HAP-1 (cell line): ENCODE measurements around the gene APOBEC3A.
A peak's percentile ranks its signal among the peaks of the same experiment; 100 is the strongest.
"Not testable (repeated sequence)": the region's sequence is repeated elsewhere in the genome, so short reads cannot be mapped to it uniquely, and the experiment has no call there.

ENCODE experiments used
- DNase-seq, 2 experiments: peaks; one replicate each; pipeline ENCODE4 v3.0.0-alpha.2; 2016 to 2020; ENCODE audit warnings: low spot score in 2 of 2
- H3K27me3 ChIP-seq: fragments of 250-450 bp; sonication (Bioruptor Pico); 2 replicates; pipeline ENCODE4 v1.5.1; 2020; ENCODE audit warnings: low read depth, mild to moderate bottlenecking, moderate library complexity
- H3K36me3 ChIP-seq: fragments of 250-450 bp; sonication (Bioruptor Pico); replicated peaks from 2 replicates; pipeline ENCODE4 v1.5.1; 2020; ENCODE audit warnings: mild to moderate bottlenecking
- H3K4me1 ChIP-seq: fragments of 250-450 bp; sonication (Bioruptor Pico); 2 replicates; pipeline ENCODE4 v1.5.1; 2020; ENCODE audit warnings: mild to moderate bottlenecking
- H3K4me3 ChIP-seq: fragments of 250-450 bp; sonication (Bioruptor Pico); 2 replicates; pipeline ENCODE4 v1.5.1; 2020; ENCODE audit warnings: mild to moderate bottlenecking, moderate library complexity
- H3K9me3 ChIP-seq: fragments of 250-450 bp; sonication (Bioruptor Pico); 2 replicates; pipeline ENCODE4 v1.5.1; 2020; ENCODE audit warnings: mild to moderate bottlenecking, moderate library complexity
- in situ Hi-C: fragments of 300-500 bp; cut with MboI; formaldehyde crosslinking; loops from 3 replicates; pipeline ENCODE4 v1.14.3; 2020; ENCODE audit warnings: low sequenced_read_pairs, inconsistent platforms, mixed read lengths

Gene APOBEC3A

DNA sequence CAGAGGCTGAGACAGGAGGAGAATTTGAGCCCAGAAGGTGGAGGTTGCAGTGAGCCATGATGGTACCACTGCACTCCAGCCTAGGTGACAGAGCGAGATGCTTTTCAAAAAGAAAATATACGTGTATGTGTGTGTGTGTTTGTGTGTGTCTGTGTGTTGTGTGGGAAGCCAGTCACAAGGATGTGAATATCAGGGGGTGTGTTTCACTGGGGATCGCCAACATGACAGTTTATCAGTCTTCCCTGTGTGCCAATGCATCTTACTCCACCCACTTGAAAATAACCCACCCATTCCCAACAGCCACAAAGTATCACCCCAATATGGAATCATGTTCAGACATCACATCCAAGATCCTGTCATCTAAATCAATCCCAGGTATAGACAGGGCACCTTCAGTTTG lies 14.4 kb downstream of the APOBEC3A start:
- H3K27me3 ChIP-seq, result peaks cover 32% of the 10 kb centered on the region
- no peaks in the 10 kb centered on the region for H3K4me1 ChIP-seq
- in situ Hi-C loops, result no loop called here
- no peak overlapping the region for H3K4me3 ChIP-seq
- no peaks in the 10 kb centered on the region for H3K9me3 ChIP-seq
- H3K36me3 ChIP-seq, result no peaks in the 10 kb centered on the region
- no peak for DNase-seq

DNA sequence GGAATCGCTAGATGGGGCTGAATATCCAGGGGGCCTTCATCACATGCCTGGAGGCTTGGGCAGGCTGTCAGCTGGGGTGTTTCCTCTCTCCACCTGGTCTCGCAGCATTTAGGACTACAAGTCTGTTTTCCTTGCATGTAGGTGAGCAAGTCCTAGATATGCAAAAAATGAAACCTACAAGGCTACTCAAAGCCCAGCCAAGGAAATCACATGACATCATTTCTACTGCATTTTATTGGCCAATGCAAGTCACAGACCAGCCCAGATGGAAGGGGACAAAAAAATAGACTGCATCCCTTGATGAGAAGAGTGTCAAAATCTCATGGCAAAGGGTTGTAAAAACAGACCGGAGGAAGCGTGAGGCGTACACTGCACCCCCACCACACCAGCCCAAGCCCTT lies 15.1 kb downstream of the APOBEC3A start:
- no peak for DNase-seq
- in situ Hi-C loops, result no loop called here
- Histone ChIP-seq H3K27me3 (peaks cover 32% of the 10 kb centered on the region), H3K9me3 (no peaks in the 10 kb centered on the region), H3K36me3 (no peaks in the 10 kb centered on the region), H3K4me3 (no peak overlapping the region), H3K4me1 (no peaks in the 10 kb centered on the region)

DNA sequence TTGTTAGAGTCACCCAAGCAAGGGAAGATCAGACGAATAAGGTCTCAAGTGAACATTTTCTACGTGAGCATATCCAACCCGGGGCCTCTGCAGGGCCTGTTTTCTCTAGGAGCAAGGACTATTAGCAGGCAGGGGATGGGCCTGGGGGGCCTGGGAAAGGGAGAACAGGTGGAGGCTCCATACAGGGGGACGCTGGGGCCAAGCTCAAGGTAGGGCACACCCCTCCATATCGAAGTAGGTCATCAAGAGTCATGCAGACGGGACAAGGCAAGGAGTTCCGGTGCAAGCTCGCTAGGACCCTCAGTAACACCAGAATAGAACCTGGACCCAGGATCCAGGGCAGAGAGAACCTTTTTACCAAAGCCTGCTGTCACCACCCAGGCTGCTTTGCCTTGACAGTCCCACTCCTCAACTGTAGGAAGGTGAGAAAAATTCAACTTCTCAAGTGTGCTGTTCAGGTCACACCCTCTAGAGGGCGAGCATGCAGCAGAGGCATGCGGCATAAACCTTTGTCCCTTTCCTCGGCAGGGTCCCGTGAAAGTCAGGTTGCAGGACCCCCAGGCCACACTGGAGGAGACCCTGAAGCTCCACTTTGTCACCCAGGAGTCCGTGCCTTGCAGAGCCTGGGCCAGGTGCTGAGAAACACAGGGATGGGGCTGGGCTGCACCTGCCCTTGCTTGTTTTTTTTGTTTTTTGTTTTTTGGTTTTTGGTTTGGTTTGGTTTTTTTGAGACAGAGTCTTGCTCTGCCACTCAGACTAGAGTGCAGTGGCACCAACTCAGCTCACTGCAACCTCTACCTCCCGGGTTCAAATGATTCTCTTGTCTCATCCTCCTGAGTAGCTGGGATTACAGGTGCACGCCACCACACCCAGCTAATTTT lies 16.1 kb downstream of the APOBEC3A start:
- Histone ChIP-seq H3K4me3 (no peak overlapping the region), H3K9me3 (no peaks in the 10 kb centered on the region), H3K27me3 (peaks cover 24% of the 10 kb centered on the region), H3K4me1 (no peaks in the 10 kb centered on the region), H3K36me3 (no peaks in the 10 kb centered on the region)
- in situ Hi-C loops, result no loop called here
- peak; percentile 51 to 72 for DNase-seq

DNA sequence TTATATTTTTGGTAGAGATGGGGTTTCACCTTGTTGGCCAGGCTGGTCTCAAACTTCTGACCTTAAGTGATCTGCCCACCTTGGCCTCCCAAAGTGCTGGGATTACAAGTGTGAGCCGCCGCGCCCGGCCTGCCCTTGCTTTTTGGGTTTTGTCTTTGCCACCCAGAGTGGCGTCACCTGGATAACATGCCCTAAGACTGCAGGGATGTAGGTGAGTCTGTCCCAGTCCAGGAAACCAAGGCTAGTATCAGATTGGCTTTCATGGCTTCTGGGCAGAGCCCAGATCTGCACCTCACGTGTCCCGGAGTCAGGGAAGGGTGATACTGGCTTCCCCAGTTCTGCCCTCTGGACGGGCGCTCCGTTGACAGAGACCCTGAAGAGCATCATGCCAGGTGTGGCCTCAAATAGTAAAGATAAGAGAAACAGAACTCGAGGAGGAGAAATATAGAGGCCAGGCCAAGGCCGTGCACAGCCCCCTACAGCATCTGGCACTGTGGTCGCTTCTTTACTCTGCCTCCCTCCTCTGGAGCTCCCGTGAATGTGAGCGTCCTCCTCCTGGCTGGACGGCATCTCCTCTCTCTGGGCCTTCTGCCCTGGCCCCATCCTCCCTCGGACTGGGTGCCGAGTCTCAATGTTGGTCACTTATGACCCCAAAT lies 16.9 kb downstream of the APOBEC3A start:
- H3K27me3 ChIP-seq, result peaks cover 18% of the 10 kb centered on the region
- H3K36me3 ChIP-seq, result no peaks in the 10 kb centered on the region
- no peaks in the 10 kb centered on the region for H3K4me1 ChIP-seq
- DNase-seq, result no peak
- no peak overlapping the region for H3K4me3 ChIP-seq
- in situ Hi-C loops, result no loop called here
- no peaks in the 10 kb centered on the region for H3K9me3 ChIP-seq

DNA sequence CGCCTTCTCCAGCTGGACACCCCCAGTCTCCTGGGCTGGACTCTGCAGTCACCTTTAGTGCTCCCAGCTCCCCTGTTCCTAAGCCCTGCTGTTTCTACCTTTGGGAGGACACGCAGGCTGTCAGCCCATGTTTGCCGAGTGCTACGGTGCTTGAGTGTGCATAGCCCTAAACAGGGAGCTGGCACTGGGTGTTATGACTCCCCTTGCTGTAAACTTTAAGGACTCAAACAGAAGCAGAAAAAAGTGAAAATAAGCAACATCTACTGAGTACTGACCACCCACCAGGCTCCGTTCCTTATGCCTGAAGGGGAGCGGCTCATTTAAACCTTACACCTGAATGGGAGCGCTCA lies 17.4 kb downstream of the APOBEC3A start:
- no peak for DNase-seq
- H3K27me3 ChIP-seq, result peaks cover 18% of the 10 kb centered on the region
- H3K4me1 ChIP-seq, result no peaks in the 10 kb centered on the region
- in situ Hi-C loops, result no loop called here
- H3K36me3 ChIP-seq, result no peaks in the 10 kb centered on the region
- no peaks in the 10 kb centered on the region for H3K9me3 ChIP-seq
- H3K4me3 ChIP-seq, result no peak overlapping the region

DNA sequence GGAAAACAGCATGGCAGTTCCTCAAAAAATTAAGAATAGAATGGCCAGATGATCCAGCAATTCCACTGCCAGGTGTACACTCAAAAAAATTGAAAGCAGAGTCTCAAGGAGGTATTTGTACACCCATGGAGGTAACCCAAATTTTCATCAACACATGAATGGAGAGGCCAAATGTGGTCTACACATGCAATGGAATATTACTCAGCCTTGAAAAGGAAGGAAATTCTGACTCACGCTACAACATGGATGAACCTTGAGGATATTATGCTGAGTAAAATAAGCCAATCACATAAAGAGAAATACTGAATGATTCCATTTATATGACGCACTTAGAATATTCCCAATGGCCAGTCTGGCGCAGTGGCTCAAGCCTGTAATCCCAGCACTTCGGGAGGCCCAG lies 19.9 kb downstream of the APOBEC3A start:
- DNase-seq, H3K4me1 ChIP-seq, H3K9me3 ChIP-seq, H3K4me3 ChIP-seq, H3K36me3 ChIP-seq, in situ Hi-C loops, H3K27me3 ChIP-seq: not testable (repeated sequence)

DNA sequence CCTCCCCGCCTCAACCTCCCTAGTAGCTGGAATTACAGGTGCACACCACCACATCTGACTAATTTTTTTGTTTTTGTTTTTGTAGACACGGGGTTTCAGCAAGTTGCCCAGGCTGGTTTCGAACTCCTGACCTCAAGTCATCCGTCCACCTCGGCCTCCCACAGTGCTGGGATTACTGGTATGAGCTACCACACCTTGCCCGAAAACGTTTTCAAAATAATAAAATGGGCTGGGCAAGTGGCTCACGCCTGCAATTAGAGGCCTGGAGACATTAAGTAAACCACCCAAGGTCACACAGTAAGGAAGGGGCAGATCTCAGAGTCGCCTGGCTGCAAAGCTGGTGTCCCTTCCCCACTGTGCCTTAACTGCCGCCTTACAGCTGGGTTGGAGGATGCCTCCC lies 23.2 kb downstream of the APOBEC3A start:
- H3K9me3 ChIP-seq, DNase-seq, H3K27me3 ChIP-seq, H3K4me3 ChIP-seq, in situ Hi-C loops, H3K4me1 ChIP-seq, H3K36me3 ChIP-seq: not testable (repeated sequence)

DNA sequence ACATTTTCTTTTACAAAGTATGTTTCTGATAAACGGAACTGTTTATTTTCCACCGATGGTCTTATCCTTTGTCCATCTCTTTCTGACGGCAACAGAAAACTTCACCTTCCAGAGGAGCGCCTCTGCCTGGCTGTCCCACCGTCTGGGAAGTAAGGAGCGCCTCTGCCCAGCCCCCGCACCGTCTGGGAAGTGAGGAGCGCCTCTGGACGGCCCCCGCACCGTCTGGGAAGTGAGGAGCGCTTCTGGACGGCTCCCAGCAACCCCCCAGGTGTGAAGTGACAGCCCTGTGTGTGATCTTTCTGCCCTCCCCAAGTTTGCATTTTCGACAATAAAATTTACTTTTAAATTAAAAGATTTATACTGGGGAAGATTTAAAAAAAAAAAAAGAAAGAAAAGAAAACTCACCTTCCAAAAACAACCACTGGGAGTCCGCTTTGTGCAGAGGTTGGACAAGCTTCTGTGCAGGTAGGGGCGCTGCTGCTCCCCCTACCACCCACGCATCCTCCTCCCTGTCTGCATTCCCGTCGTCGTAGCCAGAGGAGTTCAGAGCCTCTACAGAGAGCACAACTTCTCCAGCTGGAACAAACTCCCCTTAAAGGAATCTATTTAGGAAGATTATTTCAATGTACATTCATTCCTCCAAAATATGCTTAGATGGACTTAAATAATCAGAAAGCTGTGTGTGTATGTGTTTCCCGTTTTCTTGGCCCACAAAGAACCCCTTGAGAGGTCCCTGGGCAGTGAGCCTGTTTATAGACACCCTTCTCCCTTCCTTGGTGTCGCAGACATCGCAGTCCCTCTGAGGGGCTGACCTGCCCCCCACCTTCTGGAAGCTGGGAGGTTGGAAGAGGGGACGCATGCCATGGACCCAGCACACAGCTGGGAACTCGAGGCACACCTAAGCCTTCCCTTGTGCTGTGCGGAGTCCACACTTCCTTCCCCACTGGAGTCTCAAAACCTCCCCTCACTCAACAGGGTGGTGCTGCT lies 23.9 kb downstream of the APOBEC3A start:
- Histone ChIP-seq H3K27me3 (no peaks in the 10 kb centered on the region), H3K4me1 (no peaks in the 10 kb centered on the region), H3K4me3 (no peak overlapping the region), H3K9me3 (no peaks in the 10 kb centered on the region), H3K36me3 (no peaks in the 10 kb centered on the region)
- no peak for DNase-seq
- in situ Hi-C loops, result no loop called here

DNA sequence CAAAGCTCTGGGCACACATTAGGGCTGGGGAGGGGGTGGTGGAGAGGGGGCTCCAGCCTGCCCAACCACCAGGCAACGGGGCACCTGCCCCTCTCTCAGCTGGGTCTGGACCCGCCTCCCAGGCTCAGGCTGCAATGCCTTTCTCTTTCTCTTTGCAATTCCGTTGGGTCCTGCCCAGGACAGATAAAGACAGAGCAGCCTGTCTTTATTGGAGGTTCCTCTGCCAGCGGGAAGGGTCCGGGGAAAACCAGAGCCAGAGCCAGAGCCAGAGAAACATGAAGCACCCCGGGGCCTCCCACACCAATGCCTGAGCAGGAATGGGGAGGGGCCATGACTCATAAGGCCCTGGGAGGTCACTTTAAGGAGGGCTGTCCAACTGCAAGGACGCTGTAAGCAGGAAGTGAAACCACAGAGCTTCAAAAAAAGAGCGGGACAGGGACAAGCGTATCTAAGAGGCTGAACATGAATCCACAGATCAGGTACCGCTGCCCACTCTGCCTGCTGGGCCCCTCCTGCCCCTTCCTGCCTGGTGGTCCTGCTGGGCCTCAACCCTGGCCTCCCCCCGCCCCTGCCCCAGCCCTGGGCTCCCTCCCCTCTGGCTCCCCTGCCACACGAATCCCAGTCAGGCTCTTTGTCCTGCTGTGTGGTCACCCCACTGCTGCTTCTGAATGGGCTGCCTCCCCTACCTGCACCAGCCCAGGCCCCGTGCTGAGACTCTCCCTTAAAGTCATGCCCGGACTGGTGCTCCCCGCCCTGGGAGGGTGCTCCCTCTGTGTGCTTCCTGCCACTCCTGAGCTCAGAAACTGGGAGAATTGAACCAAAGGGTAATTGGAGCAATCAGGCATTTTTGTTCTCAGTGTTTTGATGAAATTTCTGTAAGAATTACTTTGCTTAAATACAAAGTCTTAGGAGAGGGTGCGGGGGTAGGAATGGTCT lies 24.9 kb downstream of the APOBEC3A start, which contains the start of gene APOBEC3B:
TSS of gene APOBEC3B (plus strand) at position 356 of the 936 bp plus-strand sequence. CDS start at position 463, 107 bp downstream.
- in situ Hi-C loops, result no loop called here
- no peaks in the 10 kb centered on the region for H3K4me1 ChIP-seq
- H3K9me3 ChIP-seq, result no peaks in the 10 kb centered on the region
- H3K36me3 ChIP-seq, result no peaks in the 10 kb centered on the region
- no peak within 1 kb of the TSS for H3K4me3 ChIP-seq
- peak; percentile 6 to 64 for DNase-seq
- H3K27me3 ChIP-seq, result no peaks in the 10 kb centered on the region

DNA sequence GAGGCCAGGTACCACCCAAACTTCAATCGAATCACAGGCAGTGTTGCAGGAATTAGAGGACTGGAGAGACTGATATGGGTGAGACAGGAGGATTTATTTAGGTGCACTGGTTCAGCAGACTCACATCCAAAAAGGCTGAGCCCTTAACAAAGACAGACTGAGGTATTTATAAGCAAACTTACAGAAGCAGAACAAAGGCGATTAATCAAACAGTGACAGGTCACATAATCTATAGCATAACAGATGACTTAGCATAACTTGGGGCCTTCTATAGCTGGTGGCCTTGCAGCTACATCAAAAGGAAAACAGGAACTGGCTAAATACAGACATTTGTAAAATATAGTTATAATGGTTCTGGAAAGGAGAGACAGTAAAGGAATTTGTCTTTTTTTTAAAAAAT lies 26.8 kb downstream of the APOBEC3A start:
- Histone ChIP-seq H3K4me1 (no peaks in the 10 kb centered on the region), H3K27me3 (no peaks in the 10 kb centered on the region), H3K36me3 (no peaks in the 10 kb centered on the region), H3K9me3 (no peaks in the 10 kb centered on the region), H3K4me3 (no peak overlapping the region)
- no peak for DNase-seq
- in situ Hi-C loops, result no loop called here

DNA sequence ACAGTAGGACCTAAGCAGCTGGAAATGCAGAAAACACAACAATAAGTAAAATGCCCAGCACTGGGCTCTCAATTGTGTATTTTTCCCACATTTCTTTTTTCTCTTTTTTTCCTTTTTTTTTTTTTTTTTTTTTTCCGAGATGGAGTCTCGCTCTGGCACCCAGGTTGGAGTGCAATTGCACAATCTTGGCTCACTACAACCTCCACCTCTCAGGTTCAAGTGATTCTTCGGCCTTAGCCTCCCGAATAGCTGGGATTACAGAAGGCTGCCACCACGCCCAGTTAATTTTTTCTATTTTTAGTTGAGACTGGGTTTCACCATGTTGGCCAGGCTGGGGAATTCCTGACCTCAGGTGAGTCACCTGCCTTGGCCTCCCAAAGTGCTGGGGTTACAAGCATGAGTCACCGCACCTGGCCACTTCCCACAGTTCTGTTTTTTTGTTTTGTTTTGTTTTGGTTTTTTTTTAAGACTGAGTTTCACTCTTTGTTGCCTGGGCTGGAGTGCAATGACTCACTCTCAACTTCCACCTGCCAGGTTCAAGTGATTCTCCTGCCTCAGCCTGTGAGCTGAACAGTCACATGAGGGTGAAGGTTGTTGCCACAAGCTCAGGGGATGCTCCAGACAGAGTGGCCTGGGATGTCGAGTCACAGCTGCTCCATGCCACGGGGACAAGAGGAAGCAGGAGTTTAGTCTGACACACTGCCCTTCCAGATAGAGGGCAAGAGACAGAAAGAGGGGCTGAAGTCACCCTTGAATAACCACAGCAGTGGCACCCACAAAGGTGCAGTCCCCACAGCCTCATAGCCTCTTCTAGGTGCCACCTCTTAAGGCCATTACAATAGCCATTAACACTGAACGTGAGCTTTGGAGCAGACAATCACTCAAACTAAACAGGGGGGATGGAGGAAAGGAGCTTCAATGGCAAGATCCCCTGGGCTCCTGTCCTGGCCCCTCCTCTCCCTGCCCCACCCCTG lies 27.7 kb downstream of the APOBEC3A start:
- H3K4me3 ChIP-seq, H3K27me3 ChIP-seq, H3K4me1 ChIP-seq, in situ Hi-C loops, DNase-seq, H3K36me3 ChIP-seq, H3K9me3 ChIP-seq: not testable (repeated sequence)

DNA sequence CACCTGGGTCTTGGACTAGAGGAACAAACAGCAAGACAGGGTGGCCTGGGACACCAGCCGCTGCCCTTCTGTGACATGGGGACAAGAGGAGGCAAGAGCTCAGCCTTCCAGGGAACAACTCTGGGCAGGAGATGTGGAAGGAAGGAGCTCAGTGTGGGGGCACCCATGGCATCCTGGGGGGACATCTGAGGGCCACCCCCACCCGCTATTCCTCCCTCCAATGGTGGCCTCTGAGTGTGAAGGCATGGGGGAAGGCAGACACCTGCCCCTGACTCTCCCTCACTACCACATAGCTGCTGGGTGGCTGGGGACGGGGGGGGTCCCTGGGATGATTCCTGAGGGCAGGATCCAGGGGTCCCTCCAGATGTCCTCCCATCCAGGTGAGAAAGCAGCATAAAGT lies 29.2 kb downstream of the APOBEC3A start:
- H3K4me3 ChIP-seq, result no peak overlapping the region
- H3K27me3 ChIP-seq, result no peaks in the 10 kb centered on the region
- no peaks in the 10 kb centered on the region for H3K9me3 ChIP-seq
- H3K36me3 ChIP-seq, result no peaks in the 10 kb centered on the region
- in situ Hi-C loops, result no loop called here
- H3K4me1 ChIP-seq, result no peaks in the 10 kb centered on the region
- no peak for DNase-seq
